ENCODE measurements around the gene KCNQ1. TPM values are rescaled to one million over a fixed set of nuclear protein-coding genes. Genes with fewer than 3 reads are reported as not detected.

KCNQ1 gene
- total and polyA plus RNA-seq, 2 of the 13 experiments (the other 11 are each of a cell fraction or from before 2014, with no cell fraction given) = 0.02 to 0.08 TPM

- no peaks in the 10 kb centered on the region for H3K9me3 ChIP-seq (ENCODE audit: low read length)
- ChIA-PET POLR2A (no interaction called here), CTCF (ENCODE audit: low intra/inter-chr PET ratio, low total read pairs) (no interaction called here)
- H3K9ac ChIP-seq (ENCODE audit: insufficient read depth, low read depth, low read length) = no peak overlapping the region
- no peak overlapping the region for H3K4me2 ChIP-seq (ENCODE audit: low read depth, low read length)
- 59% methylated on average over 18 of the region's 24 CpGs for WGBS (ENCODE audit: low lambda C conversion rate)
- no peaks in the 10 kb centered on the region for H3K36me3 ChIP-seq (replicated peaks in 1 of 2; ENCODE audit: control insufficient read depth in 1 of 2, insufficient read depth in 2 of 2, low read length in 2 of 2)
- no peaks in the 10 kb centered on the region for H4K20me1 ChIP-seq (ENCODE audit: insufficient read depth, low read length)
- peaks cover 26% of the 10 kb centered on the region for H3K4me1 ChIP-seq (ENCODE audit: insufficient read depth, low read length)
- no peak for FAIRE-seq
- no peak overlapping the region for H3K4me3 ChIP-seq (replicated peaks in 1 of 3; ENCODE audit: insufficient read depth in 1 of 3, low read depth in 2 of 3, low read length in 3 of 3)
- H2AFZ ChIP-seq (ENCODE audit: low read length) = no peak overlapping the region
- in situ Hi-C loops (cut with HindIII; ENCODE audit: extremely low pct_ligation_motif_present, low pct_unique_long_range_greater_than_20kb) = loop anchor here (25.0 kb wide), 1 partner anchor 534 kb away; no protein-coding TSS in a partner anchor
- intact Hi-C loops (cut with micrococcal nuclease; ENCODE audit: unreplicated experiment) = no loop called here
- no peak for DNase-seq (ENCODE audit: low spot score)
- no peak for TF ChIP-seq ZNF260 (CRISPR knock-in tag; IDR thresholded peaks at IDR 0.05; ENCODE audit: borderline replicate concordance, low read depth)
- H3K79me2 ChIP-seq (ENCODE audit: insufficient read depth, low read length) = no peaks in the 10 kb centered on the region
- peaks cover 11 to 75% of the 10 kb centered on the region in 2 experiments for H3K27me3 ChIP-seq (ENCODE audit: control insufficient read depth in 1 of 2, insufficient read depth in 2 of 2, low read length in 2 of 2)
- H3K27ac ChIP-seq (ENCODE audit: extremely low read length, insufficient read depth, low read length) = no peak overlapping the region
- no peak for ATAC-seq
- BruUV-seq (replicated peaks) = no TSS peak
These were observed 301.8 kb downstream of the KCNQ1 start for GRCh38 chr11:2746401-2747247.

GRCh38 chr11:2747248-2748027 is 302.6 kb downstream of the KCNQ1 start:
- ChIA-PET POLR2A (interaction anchor here (1.7 kb wide), 1 partner anchor 16 kb away, joined by 11 read pairs; no protein-coding TSS in a partner anchor), CTCF (ENCODE audit: low intra/inter-chr PET ratio, low total read pairs) (no interaction called here)
- intact Hi-C loops (cut with micrococcal nuclease; ENCODE audit: unreplicated experiment) (no loop called here), in situ Hi-C loops (cut with HindIII; ENCODE audit: extremely low pct_ligation_motif_present, low pct_unique_long_range_greater_than_20kb) (loop anchor here (25.0 kb wide), 1 partner anchor 535 kb away; no protein-coding TSS in a partner anchor)
- Histone ChIP-seq H3K79me2 (ENCODE audit: insufficient read depth, low read length) (no peaks in the 10 kb centered on the region), H3K27me3 (ENCODE audit: control insufficient read depth in 1 of 2, insufficient read depth in 2 of 2, low read length in 2 of 2) (peaks cover 12 to 79% of the 10 kb centered on the region in 2 experiments), H3K9ac (ENCODE audit: insufficient read depth, low read depth, low read length) (no peak overlapping the region), H3K27ac (ENCODE audit: extremely low read length, insufficient read depth, low read length) (no peak overlapping the region), H3K4me2 (ENCODE audit: low read depth, low read length) (no peak overlapping the region; the same call in 1 of the 2 replicates), H3K4me3 (replicated peaks in 1 of 3; ENCODE audit: insufficient read depth in 1 of 3, low read depth in 2 of 3, low read length in 3 of 3) (no peak overlapping the region), H3K4me1 (ENCODE audit: insufficient read depth, low read length) (peaks cover 18% of the 10 kb centered on the region), H3K36me3 (replicated peaks in 1 of 2; ENCODE audit: control insufficient read depth in 1 of 2, insufficient read depth in 2 of 2, low read length in 2 of 2) (no peaks in the 10 kb centered on the region), H4K20me1 (ENCODE audit: insufficient read depth, low read length) (no peaks in the 10 kb centered on the region), H2AFZ (ENCODE audit: low read length) (no peak overlapping the region), H3K9me3 (ENCODE audit: low read length) (no peaks in the 10 kb centered on the region)
- no peak for FAIRE-seq
- DNase-seq (ENCODE audit: low spot score) = no peak
- TF ChIP-seq DBP (CRISPR knock-in tag; IDR thresholded peaks at IDR 0.05; ENCODE audit: not compliant biosample characterization) (no peak), RFX5 (IDR thresholded peaks at IDR 0.05; ENCODE audit: low read depth, low read length) (no peak), ZNF713 (CRISPR knock-in tag; IDR thresholded peaks at IDR 0.05) (no peak), ISX (CRISPR knock-in tag; conservative IDR thresholded peaks at IDR 0.05) (no peak), TRAFD1 (CRISPR knock-in tag; IDR thresholded peaks at IDR 0.05; ENCODE audit: borderline replicate concordance) (no peak), THYN1 (CRISPR knock-in tag; IDR thresholded peaks at IDR 0.05; ENCODE audit: borderline replicate concordance, low read depth) (no peak), ZNF670 (CRISPR knock-in tag; IDR thresholded peaks at IDR 0.05; ENCODE audit: borderline replicate concordance) (no peak), ZFP91 (CRISPR knock-in tag; IDR thresholded peaks at IDR 0.05; ENCODE audit: borderline replicate concordance) (no peak), AKAP8 (CRISPR knock-in tag; IDR thresholded peaks at IDR 0.05) (no peak), ZBTB1 (CRISPR knock-in tag; IDR thresholded peaks at IDR 0.05; ENCODE audit: borderline replicate concordance) (no peak)
- WGBS (ENCODE audit: low lambda C conversion rate) = 49% methylated on average over 12 of the region's 16 CpGs
- ATAC-seq = no peak
- BruUV-seq (replicated peaks) = no TSS peak

All from HepG2 (cell line).